IPS-NIHi7 (cell line): ENCODE results near the gene APEH.
A peak's percentile ranks its signal among the peaks of the same experiment; 100 is the strongest.

Experiments used
- DNase-seq: peaks from one replicate; pipeline ENCODE4 v3.0.0; 2012; ENCODE audit warnings: mixed read lengths; ENCODE audit errors: extremely low spot score

The APEH gene

GRCh38 chr3:49673715-49674496 lies at the start of gene APEH:
Gene APEH (plus strand): TSS chr3:49674351. CDS start chr3:49674402, 51 bp downstream.
- peak; percentile 98 for DNase-seq

- DNase-seq = no peak
Measured at GRCh38 chr3:49625071-49625470, 49.1 kb upstream of the APEH start.

GRCh38 chr3:49626101-49626581 lies 48.0 kb upstream of the APEH start:
- DNase-seq = no peak

- DNase-seq = no peak
Measured at GRCh38 chr3:49626796-49627195, 47.4 kb upstream of the APEH start.

GRCh38 chr3:49627634-49628033 lies 46.5 kb upstream of the APEH start:
- DNase-seq = no peak

GRCh38 chr3:49628249-49628648 lies 45.9 kb upstream of the APEH start:
- no peak for DNase-seq

GRCh38 chr3:49629451-49629850 lies 44.7 kb upstream of the APEH start:
- DNase-seq = no peak

- no peak for DNase-seq
Measured at GRCh38 chr3:49629866-49630265, 44.3 kb upstream of the APEH start.

- DNase-seq = no peak
Measured at GRCh38 chr3:49630784-49631183, 43.4 kb upstream of the APEH start.

GRCh38 chr3:49634736-49635135 lies 39.4 kb upstream of the APEH start:
- no peak for DNase-seq

GRCh38 chr3:49636883-49637609 lies 37.1 kb upstream of the APEH start:
- DNase-seq = no peak

GRCh38 chr3:49638445-49638844 lies 35.7 kb upstream of the APEH start:
- no peak for DNase-seq

- no peak for DNase-seq
Measured at GRCh38 chr3:49639551-49639950, 34.6 kb upstream of the APEH start.

- no peak for DNase-seq
Measured at GRCh38 chr3:49641292-49641691, 32.9 kb upstream of the APEH start.

- no peak for DNase-seq
Measured at GRCh38 chr3:49641921-49642707, 32.0 kb upstream of the APEH start.

GRCh38 chr3:49642708-49643145 lies 31.4 kb upstream of the APEH start:
- no peak for DNase-seq

- no peak for DNase-seq
Measured at GRCh38 chr3:49644684-49645083, 29.5 kb upstream of the APEH start.

GRCh38 chr3:49646236-49646635 lies 27.9 kb upstream of the APEH start:
- no peak for DNase-seq

GRCh38 chr3:49647741-49648140 lies 26.4 kb upstream of the APEH start:
- no peak for DNase-seq

GRCh38 chr3:49648354-49649019 lies 25.7 kb upstream of the APEH start:
- no peak for DNase-seq

GRCh38 chr3:49649576-49649975 lies 24.6 kb upstream of the APEH start:
- no peak for DNase-seq

GRCh38 chr3:49650177-49650576 lies 24.0 kb upstream of the APEH start:
- no peak for DNase-seq
